Activated CD4-positive, CD25-positive, alpha-beta regulatory T cell treated with anti-CD3 and anti-CD28 coated beads, Interleukin-2, amount 50 U/mL, for 24 hours (primary cell): ENCODE measurements around the gene MOV10L1.

Source experiments
- ATAC-seq, 2 donors: fragments of 150-1000 bp; cut with Tn5 transposase; one replicate each; pipeline ENCODE4 v1.10.0; 2021; ENCODE audit warnings: mild to moderate bottlenecking in 1 of 2, moderate library complexity in 1 of 2

Gene MOV10L1

DNA sequence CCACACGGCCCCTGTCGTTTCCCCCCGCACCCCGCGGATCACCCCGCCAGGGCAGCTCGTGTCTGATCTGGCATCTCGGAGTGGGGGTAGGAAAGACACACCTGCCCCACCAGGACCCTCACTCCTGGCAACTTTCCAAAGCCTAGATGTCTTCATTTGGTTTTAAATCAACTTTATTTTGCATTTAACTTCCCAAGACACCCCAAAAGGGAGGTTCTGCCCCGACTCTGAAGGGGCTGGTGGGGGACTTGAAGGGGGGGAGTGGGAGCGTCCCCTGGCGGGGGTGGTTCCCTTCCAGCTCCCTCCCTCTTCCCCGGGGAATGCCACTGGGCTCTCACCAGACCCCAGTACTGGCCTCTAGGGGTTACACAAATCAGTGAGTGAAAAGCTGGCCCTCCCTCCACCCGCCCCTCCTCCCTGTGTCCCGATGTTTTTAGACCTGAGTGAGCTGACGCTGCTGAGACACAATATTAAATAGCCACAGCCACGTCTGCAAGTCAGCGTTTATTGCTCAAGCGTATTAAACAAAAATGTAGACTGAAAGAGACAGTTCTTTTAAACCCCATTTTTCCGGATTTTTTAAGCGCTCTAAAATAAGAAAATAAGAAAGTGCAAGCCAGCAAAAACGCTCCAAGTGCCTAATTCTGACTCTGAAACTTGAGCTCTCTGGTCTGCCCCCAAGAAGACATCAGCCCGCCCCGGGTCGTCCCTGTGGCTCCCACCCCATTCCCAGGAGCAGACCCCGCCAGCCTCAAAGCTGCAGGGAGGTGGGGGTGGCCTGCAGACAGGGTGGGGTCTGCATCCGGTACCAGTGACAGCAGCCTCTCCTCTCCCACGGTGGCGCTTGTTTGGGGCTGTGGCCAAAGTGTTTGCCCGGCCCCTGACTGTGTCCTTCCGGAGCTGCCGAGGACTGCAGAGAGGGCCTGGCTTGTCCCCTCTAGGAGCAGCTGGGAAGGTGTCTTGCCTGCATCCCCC is 30.6 kb upstream of the MOV10L1 start:
- ATAC-seq = no peak

DNA sequence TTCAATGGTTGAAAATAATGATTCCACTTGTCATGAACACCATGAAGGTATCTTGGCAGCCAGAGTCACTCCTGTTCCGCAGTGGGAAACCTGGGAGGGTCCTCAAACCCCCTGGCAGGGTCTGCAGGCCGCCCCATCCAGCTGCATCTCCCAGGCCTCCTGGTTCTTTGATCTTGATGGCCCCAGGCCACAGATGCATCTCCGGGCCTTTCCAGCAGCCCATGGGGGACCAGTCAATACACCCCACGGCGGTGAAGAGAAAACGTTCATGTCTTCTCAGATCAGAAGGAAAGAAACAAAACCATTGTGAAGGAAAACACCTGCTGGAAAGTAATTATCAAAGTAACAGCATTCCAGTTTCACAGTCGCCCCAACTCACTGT is 29.9 kb upstream of the MOV10L1 start:
- no peak for ATAC-seq

DNA sequence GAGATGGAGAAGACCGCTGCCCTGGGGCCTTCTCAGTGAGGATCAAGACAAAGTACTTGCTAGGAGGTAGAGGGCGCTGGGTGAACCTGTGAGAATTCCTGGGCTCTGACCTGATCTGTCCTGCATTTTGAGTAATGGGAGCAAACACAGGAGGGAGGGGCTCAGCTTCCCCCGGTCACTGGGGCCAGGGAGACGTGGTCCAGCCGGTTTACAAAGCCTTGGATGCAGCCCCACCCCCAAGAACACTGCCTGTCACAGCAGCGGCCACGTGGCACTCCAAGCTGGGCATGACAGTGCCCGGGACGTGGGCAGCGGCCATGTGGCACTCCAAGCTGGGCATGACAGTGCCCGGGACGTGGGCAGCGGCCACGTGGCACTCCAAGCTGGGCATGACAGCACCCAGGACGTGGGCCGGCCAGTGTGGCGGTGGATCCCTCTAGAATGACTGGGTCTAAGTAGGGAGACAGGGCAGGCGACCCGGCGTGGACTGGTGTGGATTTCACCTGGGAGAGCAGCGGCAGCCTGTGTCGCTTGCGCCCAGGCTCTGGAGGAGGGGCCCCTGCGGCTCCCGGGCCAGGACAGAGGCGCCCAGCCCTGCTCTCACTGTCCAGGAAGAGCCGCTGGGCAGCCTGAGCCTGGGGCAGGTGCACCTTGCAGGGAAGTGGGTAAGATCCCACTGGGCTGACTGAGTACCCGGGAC is 29.2 kb upstream of the MOV10L1 start:
- ATAC-seq = no peak

DNA sequence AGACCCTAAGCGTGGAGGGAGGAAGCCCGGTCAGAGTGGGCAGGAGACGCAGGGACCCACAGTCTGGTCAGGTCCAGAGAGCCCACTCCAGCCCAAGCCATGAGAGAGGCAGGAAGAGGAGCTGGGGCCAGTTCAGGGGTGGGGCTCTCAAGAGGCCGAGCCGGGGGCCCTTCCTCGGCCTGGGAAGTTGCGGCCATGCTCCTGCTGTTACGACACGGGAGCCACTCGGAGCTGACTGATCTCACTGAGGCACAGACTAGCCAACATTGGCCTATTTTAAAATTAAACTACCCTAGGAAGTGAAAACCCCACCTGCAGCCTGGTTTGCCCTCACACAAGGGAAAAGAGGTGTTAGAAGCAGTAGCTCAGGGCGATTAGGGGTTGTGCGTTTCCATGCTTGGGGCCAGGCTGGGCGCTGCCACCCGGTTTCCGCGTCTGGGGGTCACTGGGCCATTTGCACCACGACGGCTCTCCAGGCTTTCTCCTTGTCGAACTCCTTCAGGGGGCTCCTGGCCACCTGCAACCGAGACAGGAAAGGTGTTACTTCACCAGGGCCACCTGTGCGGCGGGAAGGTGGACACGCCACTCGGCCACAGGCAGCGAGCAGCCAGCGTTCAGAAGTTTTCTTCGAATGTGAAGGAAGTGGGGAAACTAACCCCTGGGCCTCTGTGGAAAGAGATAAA is 28.5 kb upstream of the MOV10L1 start:
- ATAC-seq = no peak

DNA sequence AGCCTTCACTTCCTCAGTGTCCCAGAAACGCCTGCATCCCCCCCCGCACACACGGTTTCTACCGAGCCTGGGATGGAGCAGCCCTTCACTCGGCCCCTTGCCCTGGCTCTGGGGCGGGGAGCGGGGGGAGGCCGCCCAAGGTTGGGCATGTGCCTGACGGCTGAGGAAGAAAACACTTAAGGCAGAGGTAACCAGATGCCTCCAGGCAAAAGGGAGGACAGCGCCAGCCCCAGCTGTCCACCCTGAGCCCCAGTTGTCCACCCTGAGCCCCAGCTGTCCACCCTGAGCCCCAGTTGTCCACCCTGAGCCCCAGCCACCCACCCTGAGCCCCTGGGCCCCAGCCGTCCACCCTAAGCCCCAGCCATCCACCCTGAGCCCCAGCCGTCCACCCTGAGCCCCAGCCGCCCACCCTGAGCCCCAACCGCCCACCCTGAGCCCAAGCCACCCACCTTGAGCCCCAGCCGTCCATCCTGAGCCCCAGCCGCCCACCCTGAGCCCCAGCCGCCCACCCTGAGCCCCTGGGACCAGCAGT is 27.9 kb upstream of the MOV10L1 start:
- no peak for ATAC-seq

DNA sequence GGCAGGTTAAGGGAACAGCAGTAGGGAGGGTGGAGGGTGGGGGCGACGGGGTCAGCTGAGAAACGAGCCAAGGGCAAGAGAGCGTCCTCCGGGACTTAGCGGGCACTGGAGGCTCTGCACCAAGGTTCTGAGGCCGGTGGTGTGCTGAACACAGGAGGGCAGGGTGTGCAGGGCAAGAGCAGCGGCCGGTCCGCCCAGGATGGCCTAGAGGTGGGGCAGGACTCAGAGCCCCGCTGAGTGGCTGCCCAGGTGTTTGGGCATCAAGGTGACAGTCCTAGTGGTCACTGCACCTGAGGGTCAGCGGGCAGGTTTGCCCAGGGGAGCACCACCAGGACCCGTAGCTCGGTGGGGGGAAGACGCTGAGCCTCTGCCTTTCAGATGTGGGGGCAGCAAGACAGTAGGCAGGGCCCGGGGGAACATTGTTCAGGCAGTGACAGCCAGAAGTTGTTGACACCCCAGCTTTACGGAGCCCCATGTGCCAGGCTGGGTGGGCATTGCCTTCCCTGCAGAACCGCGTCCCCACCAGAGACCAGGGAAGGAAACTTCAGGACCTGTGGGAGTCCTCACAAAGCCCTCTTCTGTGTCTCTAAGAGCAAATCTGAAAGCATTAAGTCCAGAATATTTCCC is 27.2 kb upstream of the MOV10L1 start:
- no peak for ATAC-seq

DNA sequence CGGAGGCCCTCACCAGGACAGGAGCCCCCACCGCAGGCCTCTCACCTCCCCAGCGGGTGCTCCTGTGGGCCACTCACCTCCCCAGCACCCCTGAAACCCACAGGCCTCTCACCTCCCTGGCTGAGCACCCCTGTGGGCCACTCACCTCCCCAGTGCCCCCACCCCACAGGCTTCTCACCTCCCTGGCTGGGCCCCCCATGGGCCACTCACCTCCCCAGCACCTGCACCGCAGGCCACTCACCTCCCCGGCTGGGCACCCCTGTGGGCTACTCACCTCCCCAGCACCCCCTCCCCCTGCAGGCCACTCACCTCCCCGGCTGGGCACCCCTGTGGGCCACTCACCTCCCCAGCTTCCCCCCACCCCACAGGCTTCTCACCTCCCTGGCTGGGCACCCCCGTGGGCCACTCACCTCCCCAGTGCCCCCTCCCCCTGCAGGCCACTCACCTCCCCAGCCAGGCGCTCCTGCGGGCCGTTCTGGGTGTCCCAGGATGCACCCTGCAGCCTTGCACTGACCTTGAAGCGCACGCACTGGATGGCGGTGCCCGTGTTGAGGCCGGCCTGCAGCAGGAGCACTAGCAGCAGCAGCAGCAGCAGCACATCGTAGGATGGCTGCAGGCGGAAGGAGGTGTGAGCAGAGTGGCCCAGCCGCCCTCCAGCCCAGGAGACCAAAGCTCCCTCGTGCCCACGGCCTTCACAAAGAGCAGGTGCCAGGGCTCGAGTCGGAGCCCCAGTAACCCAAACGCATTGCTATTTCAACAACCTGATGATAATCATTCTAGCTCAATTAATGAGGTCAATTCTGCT is 26.0 kb upstream of the MOV10L1 start:
- no peak for ATAC-seq

DNA sequence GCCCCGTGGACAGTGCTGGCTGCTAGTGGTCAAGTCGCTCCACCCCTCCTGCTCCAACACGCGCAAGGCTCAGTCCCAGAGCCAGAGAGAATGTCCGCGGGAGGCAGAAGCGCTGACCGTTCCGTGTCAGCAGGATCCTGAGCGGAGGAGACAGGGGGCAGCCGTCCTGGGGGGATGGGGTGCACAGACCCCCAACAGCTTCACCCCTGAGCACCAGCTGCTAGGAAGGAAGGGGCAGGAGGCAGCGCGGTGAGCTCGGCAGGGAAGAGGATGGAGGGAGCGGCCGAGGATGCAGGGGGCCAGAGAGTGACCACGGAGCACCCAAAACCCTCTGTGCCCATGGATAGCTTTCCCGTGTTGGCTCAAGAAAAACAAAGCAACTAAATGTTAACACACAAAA is 25.4 kb upstream of the MOV10L1 start:
- ATAC-seq = no peak

DNA sequence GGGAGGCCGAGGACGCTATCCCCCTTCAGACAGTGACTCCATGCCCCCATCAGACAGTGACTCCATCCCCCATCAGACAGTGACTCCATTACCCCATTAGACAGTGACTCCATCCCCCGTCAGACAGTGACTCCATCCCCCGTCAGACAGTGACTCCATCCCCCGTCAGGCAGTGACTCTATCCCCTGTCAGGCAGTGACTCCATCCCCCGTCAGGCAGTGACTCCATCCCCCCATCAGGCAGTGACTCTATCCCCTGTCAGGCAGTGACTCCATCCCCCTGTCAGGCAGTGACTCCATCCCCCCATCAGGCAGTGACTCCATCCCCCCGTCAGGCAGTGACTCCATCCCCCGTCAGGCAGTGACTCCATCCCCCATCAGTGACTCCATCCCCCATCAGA is 22.6 kb upstream of the MOV10L1 start:
- ATAC-seq = no peak

DNA sequence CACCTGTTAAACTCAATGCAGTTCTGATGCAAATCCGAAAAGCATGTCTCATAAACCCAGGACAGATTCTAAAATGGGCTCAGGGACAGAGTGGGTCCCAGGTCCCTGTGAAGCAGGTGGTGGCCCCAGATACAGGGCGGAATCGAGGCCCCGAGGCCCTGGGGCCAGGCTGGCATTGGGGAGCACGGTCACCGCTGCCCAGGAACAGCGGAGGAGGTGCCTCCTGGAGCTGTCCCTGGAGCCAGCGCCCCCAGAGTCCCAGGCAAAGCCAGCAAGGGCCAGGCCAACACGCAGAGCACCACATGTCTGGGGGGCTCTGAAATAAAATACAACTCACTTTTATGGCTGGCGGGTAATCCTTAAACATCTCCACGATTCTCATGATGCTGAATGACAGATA is 21.7 kb upstream of the MOV10L1 start:
- ATAC-seq = no peak

DNA sequence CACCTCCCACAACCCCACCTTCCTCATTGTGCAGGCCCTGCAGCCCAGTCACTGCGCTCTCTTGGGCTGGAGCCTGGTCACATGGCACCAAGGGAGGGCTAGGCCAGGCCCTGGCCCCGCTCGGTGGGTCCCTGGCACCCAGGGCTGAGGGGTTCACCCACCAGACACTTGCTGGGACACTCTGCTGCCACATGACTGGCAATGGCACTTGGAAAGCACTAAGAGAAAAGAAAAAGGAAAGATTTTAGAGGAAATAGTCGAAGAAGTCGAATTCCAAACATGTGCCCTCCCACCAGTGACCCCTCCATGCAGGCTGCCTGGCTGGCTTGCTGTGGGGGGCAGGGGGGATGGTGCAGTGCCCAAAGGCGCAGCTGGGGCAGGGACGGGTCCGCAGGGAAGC is 19.4 kb upstream of the MOV10L1 start:
- ATAC-seq = no peak

DNA sequence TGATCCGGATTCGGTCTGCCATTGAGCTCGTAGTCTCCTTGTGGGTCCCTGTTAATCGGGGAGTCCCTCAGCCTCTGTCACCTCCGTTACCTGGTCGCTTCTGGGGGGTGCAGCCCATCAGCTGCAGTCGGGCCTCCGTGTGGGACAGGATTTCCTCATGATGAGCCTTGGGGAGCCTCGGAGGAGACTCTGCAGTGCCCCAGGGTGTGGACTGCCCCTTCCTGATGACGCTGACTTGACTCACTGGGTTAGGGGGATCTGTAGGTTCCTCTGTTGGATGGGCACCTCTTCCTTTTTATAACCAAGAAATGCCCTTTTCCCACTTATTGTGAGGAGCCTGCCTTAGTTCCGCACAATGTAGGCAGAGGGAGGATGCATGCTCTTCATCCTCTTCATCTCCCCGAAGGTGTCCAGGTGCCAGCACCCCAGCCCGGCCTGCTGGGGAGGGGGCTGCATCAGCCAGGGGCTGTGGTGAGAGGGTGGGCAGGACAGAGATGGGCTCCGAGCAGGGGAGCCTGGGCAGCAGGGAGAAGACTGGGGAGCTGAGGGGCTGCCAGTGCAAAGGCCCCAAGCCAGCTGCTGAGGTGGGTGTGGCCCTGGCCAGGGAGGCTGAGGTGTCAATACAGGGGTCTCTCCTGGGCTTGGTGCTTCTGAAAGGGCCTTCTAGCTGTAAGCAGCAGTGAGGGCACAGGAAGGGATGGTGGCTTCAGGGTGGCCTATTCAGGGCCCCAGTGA is 18.2 kb upstream of the MOV10L1 start:
- ATAC-seq = no peak

DNA sequence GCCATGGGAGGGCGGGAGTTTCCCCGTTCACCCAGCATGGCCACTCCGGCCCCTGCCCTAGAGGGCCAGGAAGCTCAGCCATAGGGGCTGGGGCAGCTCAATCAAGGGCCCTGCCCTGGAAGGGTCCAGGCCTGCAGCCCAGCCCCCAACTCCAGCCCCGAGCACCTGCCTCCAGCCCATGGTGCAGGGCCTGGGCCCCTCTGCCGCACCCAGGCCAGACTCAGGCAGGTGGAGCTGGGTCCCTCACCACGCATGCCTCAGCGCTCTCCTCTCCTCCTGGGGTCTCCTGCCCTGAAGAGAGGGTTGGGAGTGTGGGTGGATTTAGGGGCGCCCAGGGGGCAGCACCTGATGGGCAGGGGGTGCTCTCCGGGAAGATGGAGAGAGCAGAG is 17.6 kb upstream of the MOV10L1 start:
- no peak for ATAC-seq

DNA sequence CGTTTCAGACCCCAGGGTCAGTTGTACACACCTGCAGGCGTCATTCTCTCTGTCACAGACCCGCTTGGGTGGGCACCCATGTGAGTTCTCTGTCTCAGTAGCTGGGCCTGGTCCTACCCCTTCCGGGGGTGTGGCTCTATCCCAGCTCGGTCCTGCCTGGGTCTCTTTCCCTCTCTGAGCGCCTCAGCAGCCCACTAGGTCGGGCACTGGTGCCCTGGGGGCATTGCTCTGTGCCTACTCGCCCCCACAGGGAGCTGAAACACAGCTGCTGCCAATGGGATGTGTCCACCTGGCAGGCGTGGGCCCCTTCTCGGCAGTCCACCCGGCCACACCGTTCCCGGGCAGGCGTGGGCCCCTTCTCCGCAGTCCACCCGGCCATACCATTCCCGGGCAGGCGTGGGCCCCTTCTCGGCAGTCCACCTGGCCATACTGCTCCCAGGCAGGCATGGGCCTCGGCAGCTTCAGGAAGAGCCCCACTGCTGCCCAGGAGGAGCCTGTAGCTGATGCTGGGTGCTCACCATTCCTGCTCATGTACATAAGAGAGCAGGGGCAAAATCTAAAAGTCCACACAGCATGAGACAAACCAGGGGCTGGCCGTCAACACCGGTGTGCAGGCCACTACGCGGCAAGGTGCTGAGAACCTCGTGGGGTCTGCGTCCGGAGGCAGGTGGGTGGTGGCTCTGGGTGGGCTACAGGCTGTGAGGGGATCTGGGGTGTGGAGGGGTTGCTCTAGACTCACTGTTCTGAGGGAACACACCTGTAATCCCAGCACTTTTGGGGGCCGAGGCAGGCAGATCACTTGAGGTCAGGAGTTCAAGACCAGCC is 16.9 kb upstream of the MOV10L1 start:
- ATAC-seq = no peak

DNA sequence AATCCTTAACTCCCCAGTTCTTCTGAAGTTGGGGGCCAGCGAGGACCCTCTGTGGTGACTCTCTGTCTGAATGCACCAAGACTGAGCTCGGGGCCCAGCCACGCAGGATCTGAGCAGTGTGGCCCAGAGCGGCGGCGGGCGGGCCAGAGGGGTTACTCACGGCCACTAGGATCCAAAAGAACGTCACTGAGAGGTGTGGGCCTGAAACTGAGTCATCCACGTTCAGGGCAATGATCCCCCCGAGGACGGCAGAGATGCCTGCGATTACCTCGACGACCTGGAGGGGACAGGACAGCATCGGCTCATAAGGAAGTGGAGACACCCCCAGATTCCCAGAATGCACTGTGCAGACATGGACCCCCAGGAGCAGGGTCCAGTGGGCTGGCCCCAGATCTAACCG is 15.8 kb upstream of the MOV10L1 start:
- no peak for ATAC-seq

DNA sequence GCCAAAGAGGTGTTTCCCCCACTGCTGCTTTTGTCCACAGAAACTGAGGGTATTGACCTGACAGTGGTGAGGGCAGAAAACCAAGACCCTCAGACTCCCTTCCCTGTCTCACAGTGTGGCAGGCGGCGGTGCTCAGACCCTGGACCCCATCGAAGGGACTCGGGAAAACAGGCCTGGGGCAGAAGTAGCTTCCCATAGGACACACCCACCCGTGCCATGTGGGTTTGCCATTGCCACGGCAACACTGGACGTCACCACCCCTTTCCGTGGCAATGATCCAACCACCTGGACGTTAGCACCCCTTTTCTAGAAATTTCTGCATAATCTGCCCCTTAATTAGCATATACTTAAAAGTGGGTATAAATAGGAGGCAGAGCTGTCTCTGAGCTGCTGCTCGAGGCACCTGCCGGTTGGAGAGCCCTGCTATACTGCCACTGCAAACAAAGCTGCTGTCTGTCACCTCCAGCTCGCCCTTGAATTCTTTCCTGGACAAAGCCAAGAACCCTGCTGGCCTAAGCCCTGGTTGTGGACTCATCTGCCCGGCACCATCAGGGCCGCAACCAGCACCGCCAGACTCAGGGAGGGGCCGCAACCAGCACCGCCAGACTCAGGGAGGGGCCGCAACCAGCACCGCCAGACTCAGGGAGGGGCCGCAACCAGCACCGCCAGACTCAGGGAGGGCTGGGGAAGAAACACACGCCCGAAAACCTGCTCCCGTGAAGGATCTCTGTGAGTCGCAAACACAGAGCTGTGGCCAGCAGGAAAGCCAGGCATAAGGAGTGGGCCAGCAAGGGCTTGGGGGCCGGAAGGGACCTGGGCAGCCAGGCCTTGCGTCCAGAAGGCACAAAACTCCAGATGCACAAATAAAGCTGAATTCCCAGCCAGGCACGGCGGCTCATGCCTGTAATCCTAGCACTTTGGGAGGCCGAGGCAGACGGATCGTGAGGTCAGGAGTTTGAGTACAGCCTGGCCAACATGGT is 15.0 kb upstream of the MOV10L1 start:
- no peak for ATAC-seq

DNA sequence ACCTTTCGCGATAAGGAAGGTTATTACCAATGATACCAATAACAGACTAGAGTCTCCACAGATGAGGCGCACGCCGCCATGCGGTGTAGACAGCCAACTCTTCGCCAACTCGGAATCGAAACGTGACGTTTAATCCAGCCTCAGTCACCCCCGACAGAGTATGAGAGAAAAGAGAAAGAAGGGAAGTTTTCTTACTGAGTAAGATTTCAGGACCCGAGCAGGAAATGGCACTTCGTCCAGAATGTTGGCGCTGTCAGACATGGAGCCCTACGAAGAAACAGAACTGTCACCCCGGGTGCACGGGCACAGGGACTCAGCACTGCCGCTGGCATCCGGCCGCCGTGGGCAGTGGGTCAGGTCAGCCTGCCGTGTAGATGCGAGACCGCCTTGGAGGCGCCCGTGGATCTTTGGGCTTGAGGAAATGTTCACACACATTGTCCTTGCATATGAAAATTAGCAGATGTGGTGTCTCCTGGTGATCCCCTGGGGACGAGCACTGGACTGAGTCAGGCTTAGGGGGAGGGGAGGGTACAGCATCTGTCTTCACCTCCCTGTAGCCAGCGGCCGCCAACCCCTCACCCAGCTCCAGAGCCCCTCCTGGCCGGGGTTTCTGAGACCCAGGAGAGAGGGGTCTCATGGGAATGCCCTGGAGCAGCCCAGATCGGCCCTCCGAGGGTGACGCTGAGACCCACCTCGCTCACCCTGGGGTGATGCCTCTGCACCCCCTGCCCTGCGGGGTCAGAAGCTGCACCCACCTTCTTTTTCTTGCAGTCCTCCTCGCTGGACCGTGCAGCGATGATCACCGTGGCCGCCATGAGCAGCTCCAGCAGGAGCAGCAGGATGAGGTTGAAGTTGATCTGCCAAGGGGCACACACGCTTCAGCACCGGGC is 12.9 kb upstream of the MOV10L1 start:
- no peak for ATAC-seq

DNA sequence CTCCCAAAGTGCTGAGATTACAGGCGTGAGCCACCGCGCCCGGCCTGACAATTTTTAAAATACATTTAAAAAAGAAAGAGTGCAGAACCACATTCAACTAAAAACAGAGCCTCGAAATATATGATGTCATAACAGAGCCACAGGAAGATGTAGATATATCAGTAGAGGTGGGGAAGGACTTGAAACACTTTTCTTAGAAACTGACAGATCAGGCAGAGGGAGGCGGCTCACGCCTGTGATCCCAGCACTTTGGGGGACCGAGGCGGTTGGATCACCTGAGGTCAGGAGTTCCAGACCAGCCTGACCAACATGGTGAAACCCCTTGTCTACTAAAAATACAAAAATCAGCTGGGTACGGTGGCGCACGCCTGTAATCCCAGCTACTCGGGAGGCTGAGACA is 11.6 kb upstream of the MOV10L1 start:
- ATAC-seq = no peak
